Thymus (tissue), 11 donors: Measurements from ENCODE around the gene B4GALNT3. TPM values are rescaled to one million over a fixed set of nuclear protein-coding genes. Genes with fewer than 3 reads are reported as not detected.

Source experiments
- DNase-seq, 9 donors: peaks; one replicate each; pipeline ENCODE4 v3.0.0-alpha.2; 2013; ENCODE audit warnings: low spot score in 9 of 9, low read depth in 6 of 9, missing footprints in 1 of 9
- H3K27ac ChIP-seq, 2 donors: one replicate each; pipeline ENCODE4 v1.5.1; 2013; ENCODE audit warnings: control low read depth in 1 of 2, low read depth in 1 of 2, low read length in 1 of 2, mild to moderate bottlenecking in 1 of 2, moderate library complexity in 1 of 2
- H3K27me3 ChIP-seq, 2 donors: one replicate each; pipeline ENCODE4 v1.5.1; 2013; ENCODE audit warnings: low read length in 1 of 2; ENCODE audit not compliant: control insufficient read depth in 2 of 2, insufficient read depth in 1 of 2
- H3K36me3 ChIP-seq, 2 donors: one replicate each; pipeline ENCODE4 v1.5.1; 2013; ENCODE audit warnings: low read length in 1 of 2, mild to moderate bottlenecking in 1 of 2, moderate library complexity in 1 of 2; ENCODE audit not compliant: control insufficient read depth in 2 of 2, insufficient read depth in 2 of 2
- H3K4me1 ChIP-seq, 2 donors: one replicate each; pipeline ENCODE4 v1.5.1; 2013; ENCODE audit warnings: low read length in 2 of 2; ENCODE audit not compliant: control insufficient read depth in 2 of 2, insufficient read depth in 2 of 2
- H3K4me3 ChIP-seq, 2 donors: one replicate each; pipeline ENCODE4 v1.5.1; 2013; ENCODE audit warnings: low read length in 2 of 2, control low read depth in 1 of 2, mild to moderate bottlenecking in 1 of 2
- H3K9me3 ChIP-seq, 2 donors: one replicate each; pipeline ENCODE4 v1.5.1; 2013; ENCODE audit warnings: low read length in 1 of 2, mild to moderate bottlenecking in 1 of 2; ENCODE audit not compliant: control insufficient read depth in 2 of 2, insufficient read depth in 1 of 2
- whole genome bisulfite sequencing: extraction: QIAGEN DNeasy Blood & Tissue Kit; methylation state at CpG from one replicate; pipeline ENCODE4 v1.1.7; 2013; 5-methylcytosine and 5-hydroxymethylcytosine counted together
- polyA plus RNA-seq: library from polyadenylated mRNA; stranded (reverse); fragments of 200-250 nt; gene quantifications from one replicate; pipeline ENCODE4 v1.2.3, GENCODE V29; 2013
- total RNA-seq: library from RNA; stranded (reverse); fragments of 120-200 nt; gene quantifications from one replicate; pipeline ENCODE4 v1.2.4, GENCODE V29; 2013
- donor health status: healthy.

Gene B4GALNT3
- total and polyA plus RNA-seq, 2 donors = 3.1 to 6.3 TPM

GRCh38 chr12:546265-546919 is 86.7 kb downstream of the B4GALNT3 start:
- H3K4me1 ChIP-seq = peaks cover 11 to 40% of the 10 kb centered on the region in 2 donors
- no peak overlapping the region for H3K4me3 ChIP-seq
- H3K36me3 ChIP-seq = no peaks in the 10 kb centered on the region
- H3K9me3 ChIP-seq = no peaks in the 10 kb centered on the region
- 70% methylated on average over 41 of the region's 41 CpGs for WGBS
- DNase-seq = no peak
- peaks cover 10 to 60% of the 10 kb centered on the region in 2 donors for H3K27me3 ChIP-seq
- H3K27ac ChIP-seq = no peak overlapping the region

- Histone ChIP-seq H3K4me3 (no peak overlapping the region), H3K27ac (no peak overlapping the region), H3K27me3 (peaks cover 10 to 61% of the 10 kb centered on the region in 2 donors), H3K36me3 (no peaks in the 10 kb centered on the region), H3K4me1 (peaks cover 14 to 47% of the 10 kb centered on the region in 2 donors), H3K9me3 (no peaks in the 10 kb centered on the region)
- peak in 4 of 9 donors; percentile 54 to 68 (median 58) for DNase-seq
- WGBS = 36% methylated on average over 44 of the region's 44 CpGs
These were observed 87.4 kb downstream of the B4GALNT3 start for GRCh38 chr12:546920-547845.

GRCh38 chr12:547883-548470 is 88.2 kb downstream of the B4GALNT3 start:
- Histone ChIP-seq H3K27me3 (peaks cover 10 to 59% of the 10 kb centered on the region in 2 donors), H3K27ac (no peak overlapping the region), H3K36me3 (no peaks in the 10 kb centered on the region), H3K4me1 (peaks cover 18 to 55% of the 10 kb centered on the region in 2 donors), H3K9me3 (no peaks in the 10 kb centered on the region), H3K4me3 (no peak overlapping the region)
- WGBS = 76% methylated on average over 13 of the region's 13 CpGs
- no peak for DNase-seq

- Histone ChIP-seq H3K27me3 (peaks cover 10 to 62% of the 10 kb centered on the region in 2 donors), H3K36me3 (no peaks in the 10 kb centered on the region), H3K4me3 (no peak overlapping the region), H3K4me1 (peaks cover 30 to 67% of the 10 kb centered on the region in 2 donors), H3K27ac (no peak overlapping the region), H3K9me3 (no peaks in the 10 kb centered on the region)
- 95% methylated on average over 29 of the region's 29 CpGs for WGBS
- DNase-seq = no peak
These were observed 89.8 kb downstream of the B4GALNT3 start for GRCh38 chr12:549476-550082.

- H3K9me3 ChIP-seq = no peaks in the 10 kb centered on the region
- H3K27ac ChIP-seq = no peak overlapping the region
- H3K36me3 ChIP-seq = no peaks in the 10 kb centered on the region
- peaks cover 30 to 67% of the 10 kb centered on the region in 2 donors for H3K4me1 ChIP-seq
- 63% methylated on average over 18 of the region's 18 CpGs for WGBS
- H3K4me3 ChIP-seq = no peak overlapping the region
- DNase-seq = peak in 6 of 9 donors; percentile 50 to 82 (median 70)
- H3K27me3 ChIP-seq = peaks cover 10 to 53% of the 10 kb centered on the region in 2 donors
These were observed 90.9 kb downstream of the B4GALNT3 start for GRCh38 chr12:550473-551260.

GRCh38 chr12:552466-552865 is 92.7 kb downstream of the B4GALNT3 start:
- WGBS = 79% methylated on average over 6 of the region's 6 CpGs
- no peaks in the 10 kb centered on the region for H3K9me3 ChIP-seq
- no peak overlapping the region for H3K27ac ChIP-seq
- no peak overlapping the region for H3K4me3 ChIP-seq
- no peak for DNase-seq
- H3K27me3 ChIP-seq = peaks cover 5 to 39% of the 10 kb centered on the region in 2 donors
- H3K4me1 ChIP-seq = peaks cover 30 to 57% of the 10 kb centered on the region in 2 donors
- no peaks in the 10 kb centered on the region for H3K36me3 ChIP-seq

- Histone ChIP-seq H3K4me3 (no peak overlapping the region), H3K9me3 (no peaks in the 10 kb centered on the region), H3K27me3 (peaks cover 4 to 35% of the 10 kb centered on the region in 2 donors), H3K27ac (peak overlapping the region in 1 of 2 donors; percentile 76), H3K4me1 (peaks cover 30 to 60% of the 10 kb centered on the region in 2 donors), H3K36me3 (no peaks in the 10 kb centered on the region)
- 49% methylated on average over 23 of the region's 23 CpGs for WGBS
- peak in 2 of 9 donors; percentile 52 to 56 for DNase-seq
These were observed 93.7 kb downstream of the B4GALNT3 start for GRCh38 chr12:553216-554000.

- peak overlapping the region in 1 of 2 donors; percentile 76 for H3K27ac ChIP-seq
- H3K36me3 ChIP-seq = no peaks in the 10 kb centered on the region
- DNase-seq = no peak
These were observed 94.2 kb downstream of the B4GALNT3 start for GRCh38 chr12:554001-554285.

More at GRCh38 chr12:554001-554285, 94.2 kb downstream of the B4GALNT3 start:
- Histone ChIP-seq H3K4me1 (peaks cover 33 to 60% of the 10 kb centered on the region in 2 donors), H3K4me3 (no peak overlapping the region), H3K9me3 (no peaks in the 10 kb centered on the region), H3K27me3 (peaks cover 3 to 35% of the 10 kb centered on the region in 2 donors)
- 83% methylated on average over 8 of the region's 8 CpGs for whole genome bisulfite sequencing
